ENCODE results near the gene RAB3IL1.

- TF ChIP-seq POLR2A (IDR thresholded peaks at IDR 0.05): no peak
- TF ChIP-seq CTCF (IDR thresholded peaks at IDR 0.05): no peak
Measured at GRCh38 chr11:61869708-61870451, 47.5 kb downstream of the RAB3IL1 start.

Data from Peyer's patch (tissue), 4 donors.